ENCODE results near the gene OIT3.
"Not testable (repeated sequence)": the region's sequence is repeated elsewhere in the genome, so short reads cannot be mapped to it uniquely, and the experiment has no call there.

Gene OIT3

GRCh38 chr10:72893136-72893798, at the start of gene OIT3:
Gene OIT3 (plus strand): TSS chr10:72893739. CDS start chr10:72893799, 60 bp downstream.
- DNase-seq, result no peak

GRCh38 chr10:72846238-72846637, 47.3 kb upstream of the OIT3 start:
- DNase-seq, result no peak

- DNase-seq, result no peak
Observed at GRCh38 chr10:72847681-72848080, 45.9 kb upstream of the OIT3 start.

GRCh38 chr10:72850861-72851260, 42.7 kb upstream of the OIT3 start:
- DNase-seq, result no peak

GRCh38 chr10:72851509-72851908, 42.0 kb upstream of the OIT3 start:
- DNase-seq, result no peak

- no peak for DNase-seq
Observed at GRCh38 chr10:72852508-72852907, 41.0 kb upstream of the OIT3 start.

GRCh38 chr10:72855129-72855528, 38.4 kb upstream of the OIT3 start:
- no peak for DNase-seq

GRCh38 chr10:72855790-72856189, 37.7 kb upstream of the OIT3 start:
- DNase-seq, result no peak

- DNase-seq, result no peak
Observed at GRCh38 chr10:72858067-72858466, 35.5 kb upstream of the OIT3 start.

- DNase-seq, result no peak
Observed at GRCh38 chr10:72862957-72863356, 30.6 kb upstream of the OIT3 start.

GRCh38 chr10:72875250-72876055, 18.1 kb upstream of the OIT3 start:
- peak; percentile 3 for DNase-seq

GRCh38 chr10:72879245-72879644, 14.3 kb upstream of the OIT3 start:
- no peak for DNase-seq

- no peak for DNase-seq
Observed at GRCh38 chr10:72881291-72881690, 12.2 kb upstream of the OIT3 start.

GRCh38 chr10:72883861-72884260, 9.7 kb upstream of the OIT3 start:
- no peak for DNase-seq

GRCh38 chr10:72885953-72886352, 7.6 kb upstream of the OIT3 start:
- DNase-seq, result no peak

- DNase-seq, result no peak
Observed at GRCh38 chr10:72886621-72887020, 6.9 kb upstream of the OIT3 start.

- DNase-seq, result no peak
Observed at GRCh38 chr10:72887043-72887442, 6.5 kb upstream of the OIT3 start.

GRCh38 chr10:72888151-72888638, 5.3 kb upstream of the OIT3 start:
- DNase-seq, result no peak

GRCh38 chr10:72889391-72889831, 4.1 kb upstream of the OIT3 start:
- peak; percentile 43 for DNase-seq

GRCh38 chr10:72890086-72890485, 3.5 kb upstream of the OIT3 start:
- no peak for DNase-seq

GRCh38 chr10:72895236-72895850, 1.8 kb downstream of the OIT3 start:
- no peak for DNase-seq

- DNase-seq, result no peak
Observed at GRCh38 chr10:72898616-72899015, 5.1 kb downstream of the OIT3 start.

GRCh38 chr10:72899545-72899944, 6.0 kb downstream of the OIT3 start:
- DNase-seq, result no peak

GRCh38 chr10:72903941-72904446, 10.5 kb downstream of the OIT3 start:
- DNase-seq, result not testable (repeated sequence)

All from NCI-H748 treated with DMSO at 0.1 percent for 48 hours (cell line).